HUES6 (cell line): Measurements from ENCODE around the gene ZNF497.
A peak's percentile ranks its signal among the peaks of the same experiment; 100 is the strongest.

Experiments
- H3K27ac ChIP-seq: 2 replicates; pipeline ENCODE4 v1.7.0; 2013; ENCODE audit warnings: low read depth, mild to moderate bottlenecking, low read length, inconsistent platforms
- H3K27me3 ChIP-seq: 2 replicates; pipeline ENCODE4 v1.6.1; 2013; ENCODE audit warnings: low read length; ENCODE audit not compliant: control insufficient read depth, insufficient read depth
- H3K36me3 ChIP-seq: 2 replicates; pipeline ENCODE4 v1.6.1; 2013; ENCODE audit warnings: low read length; ENCODE audit not compliant: control insufficient read depth, insufficient read depth
- H3K4me1 ChIP-seq: 2 replicates; pipeline ENCODE4 v1.6.1; 2013; ENCODE audit warnings: low read length; ENCODE audit not compliant: control insufficient read depth, insufficient read depth
- H3K4me3 ChIP-seq: 2 replicates; pipeline ENCODE4 v1.5.1; 2013; ENCODE audit warnings: low read depth, low read length
- H3K9ac ChIP-seq: one replicate; pipeline ENCODE4 v1.6.1; 2013; ENCODE audit warnings: mild to moderate bottlenecking, low read length
- H3K9me3 ChIP-seq: 2 replicates; pipeline ENCODE4 v1.6.1; 2013; ENCODE audit warnings: low read depth, low read length; ENCODE audit not compliant: control insufficient read depth, insufficient read depth

ZNF497 gene

GRCh38 chr19:58400316-58400915 lies 37.9 kb upstream of the ZNF497 start:
- H3K9me3 ChIP-seq: no peaks in the 10 kb centered on the region
- H3K27me3 ChIP-seq: peaks cover 20% of the 10 kb centered on the region
- peak overlapping the region; percentile 62 for H3K4me3 ChIP-seq
- no peak overlapping the region for H3K9ac ChIP-seq
- H3K27ac ChIP-seq: no peak overlapping the region
- H3K4me1 ChIP-seq: peaks cover 17% of the 10 kb centered on the region
- no peaks in the 10 kb centered on the region for H3K36me3 ChIP-seq

GRCh38 chr19:58399903-58400302 lies 37.4 kb upstream of the ZNF497 start:
- H3K4me1 ChIP-seq: peaks cover 17% of the 10 kb centered on the region
- H3K27me3 ChIP-seq: peaks cover 20% of the 10 kb centered on the region
- H3K9me3 ChIP-seq: no peaks in the 10 kb centered on the region
- H3K27ac ChIP-seq: no peak overlapping the region
- peaks cover 2% of the 10 kb centered on the region for H3K36me3 ChIP-seq
- no peak overlapping the region for H3K4me3 ChIP-seq
- H3K9ac ChIP-seq: no peak overlapping the region

- no peak overlapping the region for H3K9ac ChIP-seq
- H3K36me3 ChIP-seq: peaks cover 16% of the 10 kb centered on the region
- peaks cover 17% of the 10 kb centered on the region for H3K4me1 ChIP-seq
These were observed 36.0 kb upstream of the ZNF497 start for GRCh38 chr19:58398545-58398944.

GRCh38 chr19:58398087-58398486 lies 35.5 kb upstream of the ZNF497 start:
- Histone ChIP-seq H3K36me3 (peaks cover 20% of the 10 kb centered on the region), H3K9ac (no peak overlapping the region)

More at GRCh38 chr19:58398545-58398944, 36.0 kb upstream of the ZNF497 start:
- H3K9me3 ChIP-seq: no peaks in the 10 kb centered on the region
- H3K4me3 ChIP-seq: no peak overlapping the region
- H3K27me3 ChIP-seq: peaks cover 20% of the 10 kb centered on the region
- H3K27ac ChIP-seq: no peak overlapping the region

DNA sequence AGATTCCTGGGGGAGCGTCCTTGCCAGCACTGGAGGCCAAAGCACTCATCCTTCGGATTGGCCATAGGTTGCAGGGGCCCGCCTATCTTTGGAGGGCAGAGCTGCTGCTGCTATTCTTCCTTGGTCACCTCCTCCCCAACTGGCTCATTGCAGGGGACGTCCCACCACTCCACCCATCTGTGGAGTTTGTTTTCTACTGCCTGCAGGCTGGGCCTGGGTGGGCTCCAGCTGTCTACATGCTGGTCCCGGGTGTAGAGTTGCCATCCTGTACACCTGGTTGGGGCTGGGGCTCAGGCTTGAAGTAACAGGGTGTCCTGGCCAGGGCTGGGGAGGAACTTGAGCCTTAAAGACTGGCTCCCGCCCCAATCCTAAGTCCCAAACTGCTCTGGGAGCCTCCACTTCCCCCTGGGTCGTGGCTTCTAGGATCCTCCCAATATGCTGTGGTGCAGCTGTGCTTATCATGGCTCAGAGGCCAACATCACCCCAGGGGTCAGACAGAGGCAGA lies 35.0 kb upstream of the ZNF497 start:
- Histone ChIP-seq H3K27ac (no peak overlapping the region), H3K36me3 (peaks cover 25% of the 10 kb centered on the region), H3K4me3 (no peak overlapping the region), H3K27me3 (peaks cover 20% of the 10 kb centered on the region), H3K9ac (no peak overlapping the region), H3K4me1 (peaks cover 17% of the 10 kb centered on the region), H3K9me3 (no peaks in the 10 kb centered on the region)

More at GRCh38 chr19:58398087-58398486, 35.5 kb upstream of the ZNF497 start:
- no peaks in the 10 kb centered on the region for H3K9me3 ChIP-seq
- H3K27ac ChIP-seq: no peak overlapping the region
- peaks cover 20% of the 10 kb centered on the region for H3K27me3 ChIP-seq
- H3K4me1 ChIP-seq: peaks cover 17% of the 10 kb centered on the region
- H3K4me3 ChIP-seq: no peak overlapping the region

GRCh38 chr19:58396691-58397532 lies 34.4 kb upstream of the ZNF497 start:
- Histone ChIP-seq H3K9ac (no peak overlapping the region), H3K36me3 (peaks cover 31% of the 10 kb centered on the region), H3K27ac (no peak overlapping the region), H3K4me3 (peak overlapping the region; percentile 64; the same call in 1 of the 2 replicates), H3K4me1 (peaks cover 17% of the 10 kb centered on the region), H3K9me3 (no peaks in the 10 kb centered on the region), H3K27me3 (peaks cover 20% of the 10 kb centered on the region)

DNA sequence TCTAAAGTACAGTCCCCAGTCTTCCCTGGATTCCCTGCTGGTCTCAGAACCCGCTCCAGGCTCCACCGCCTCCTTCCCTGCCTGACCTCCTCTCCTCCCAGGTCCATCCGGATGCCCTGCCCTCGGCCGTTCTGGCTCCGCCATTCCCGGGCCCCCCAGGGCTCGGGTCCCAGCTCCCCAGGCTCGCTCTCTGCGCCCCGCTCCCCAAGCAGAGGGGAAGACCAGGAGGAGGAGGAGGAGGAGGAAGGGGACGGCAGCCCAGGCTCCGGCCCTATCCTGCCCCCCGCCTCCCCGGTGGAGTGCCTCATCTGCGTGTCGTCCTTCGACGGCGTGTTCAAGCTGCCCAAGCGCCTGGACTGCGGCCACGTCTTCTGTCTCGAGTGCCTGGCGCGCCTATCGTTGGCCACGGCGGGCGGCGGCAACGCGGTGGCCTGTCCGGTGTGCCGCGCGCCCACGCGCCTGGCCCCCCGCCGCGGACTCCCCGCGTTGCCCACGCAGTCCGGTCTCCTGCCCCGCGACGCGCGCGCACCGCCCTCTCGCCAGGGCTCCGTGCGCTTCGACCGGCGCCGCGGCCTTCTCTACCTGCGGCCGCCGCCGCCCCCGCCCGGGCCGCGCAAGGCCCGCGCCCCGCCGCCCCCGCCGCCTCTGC lies 33.6 kb upstream of the ZNF497 start:
- H3K9ac ChIP-seq: peak overlapping the region; percentile 56
- peaks cover 20% of the 10 kb centered on the region for H3K27me3 ChIP-seq
- peak overlapping the region; percentile 64 for H3K4me3 ChIP-seq
- H3K9me3 ChIP-seq: no peaks in the 10 kb centered on the region
- H3K36me3 ChIP-seq: peaks cover 36% of the 10 kb centered on the region
- peaks cover 17% of the 10 kb centered on the region for H3K4me1 ChIP-seq
- H3K27ac ChIP-seq: no peak overlapping the region

DNA sequence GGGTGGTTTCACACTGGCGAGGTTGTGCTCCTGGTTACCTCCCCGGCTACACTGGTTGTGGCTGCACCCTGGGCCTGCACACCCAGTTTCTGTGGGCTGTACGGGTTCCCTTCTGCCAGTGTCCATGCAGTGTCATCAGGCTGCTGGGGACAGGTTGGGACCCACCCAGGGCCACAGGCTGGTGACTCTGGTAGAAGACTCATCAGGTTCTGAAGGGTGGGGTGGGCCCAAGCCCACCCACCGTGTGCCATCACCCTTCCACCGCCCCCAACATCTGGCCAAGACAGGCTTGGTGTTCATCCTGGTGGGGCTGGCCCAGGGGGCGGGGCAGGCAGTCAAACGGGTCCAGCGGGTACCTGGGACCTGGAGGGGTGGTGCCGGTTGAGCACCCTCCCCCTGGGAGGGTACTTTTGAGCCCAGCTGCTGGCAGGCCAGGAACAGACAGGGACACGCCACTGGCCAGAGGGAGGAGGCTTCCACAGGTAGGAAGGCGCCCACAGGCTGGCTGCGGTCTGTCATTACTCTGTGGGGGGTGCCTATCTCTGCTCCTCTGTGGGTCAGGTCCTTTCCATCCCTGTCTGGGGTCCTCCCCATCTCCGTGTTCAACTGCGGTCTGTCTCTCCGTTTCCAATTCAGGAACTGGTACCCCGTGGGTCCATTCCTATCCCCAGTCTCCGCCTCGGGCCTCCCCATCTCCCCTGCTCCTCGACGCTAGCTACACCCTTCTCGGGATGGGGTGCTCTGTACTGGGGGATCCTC lies 32.8 kb upstream of the ZNF497 start, which contains the start of gene RNF225:
RNF225 (plus strand) TSS at position 437 of the 759 bp plus-strand sequence. CDS start 434 bp downstream, outside the sequence.
- Histone ChIP-seq H3K27ac (no peak within 1 kb of the TSS), H3K4me3 (peak within 1 kb of the TSS; percentile 64), H3K4me1 (peaks cover 11% of the 10 kb centered on the region), H3K9me3 (no peaks in the 10 kb centered on the region), H3K27me3 (peaks cover 19% of the 10 kb centered on the region), H3K36me3 (peaks cover 43% of the 10 kb centered on the region), H3K9ac (peak within 1 kb of the TSS; percentile 56)

GRCh38 chr19:58394821-58395219 lies 32.3 kb upstream of the ZNF497 start:
- peaks cover 16% of the 10 kb centered on the region for H3K27me3 ChIP-seq
- H3K9me3 ChIP-seq: no peaks in the 10 kb centered on the region
- peaks cover 48% of the 10 kb centered on the region for H3K36me3 ChIP-seq
- peaks cover 9% of the 10 kb centered on the region; the same call in 1 of the 2 replicates for H3K4me1 ChIP-seq
- H3K4me3 ChIP-seq: no peak overlapping the region
- H3K27ac ChIP-seq: no peak overlapping the region
- no peak overlapping the region for H3K9ac ChIP-seq

DNA sequence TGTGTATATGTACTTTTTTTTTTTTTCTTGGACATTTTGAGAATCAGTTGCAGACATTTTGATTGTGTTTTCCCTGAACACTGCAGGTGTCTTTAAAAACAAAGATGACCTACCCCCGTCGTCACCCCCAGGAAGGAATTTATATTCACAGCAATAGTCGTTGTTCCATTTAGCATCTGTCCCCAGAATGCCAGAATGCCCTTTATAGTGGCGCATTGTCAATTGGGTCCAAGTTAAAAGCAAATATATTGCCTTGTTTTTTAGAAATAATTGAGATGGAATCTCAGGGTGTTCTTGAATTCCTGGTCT lies 31.1 kb upstream of the ZNF497 start:
- Histone ChIP-seq H3K27ac (no peak overlapping the region), H3K9me3 (no peaks in the 10 kb centered on the region), H3K27me3 (peaks cover 16% of the 10 kb centered on the region), H3K9ac (no peak overlapping the region), H3K36me3 (peaks cover 56% of the 10 kb centered on the region), H3K4me1 (peaks cover 12% of the 10 kb centered on the region; the same call in 1 of the 2 replicates), H3K4me3 (no peak overlapping the region)
